Measurements from ENCODE around the gene GPR4.
"Not testable (repeated sequence)": the region's sequence is repeated elsewhere in the genome, so short reads cannot be mapped to it uniquely, and the experiment has no call there.

Gene GPR4

DNA sequence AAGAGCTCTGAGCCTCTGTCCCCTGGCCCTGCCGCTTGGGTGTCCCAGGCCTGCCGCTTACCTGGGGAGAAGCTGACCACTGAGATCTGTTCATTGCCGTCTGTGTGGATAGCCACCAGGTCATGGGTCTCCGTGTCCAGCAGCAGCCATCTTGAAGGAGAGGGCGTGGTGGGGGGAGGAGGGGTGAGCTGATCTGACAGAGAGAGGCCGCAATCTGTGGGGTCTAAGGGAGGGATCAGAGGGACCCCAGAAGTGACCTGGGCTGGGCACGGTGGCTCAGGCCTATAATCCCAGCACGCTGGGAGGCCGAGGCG lies 14.6 kb upstream of the GPR4 start:
- no peaks in the 10 kb centered on the region for H3K9me3 ChIP-seq (ENCODE audit: control insufficient read depth, insufficient read depth, low read length)
- peak overlapping the region; percentile 89 for H3K9ac ChIP-seq (ENCODE audit: low read depth, low read length)
- peaks cover 31% of the 10 kb centered on the region for H3K36me3 ChIP-seq (ENCODE audit: control insufficient read depth, insufficient read depth, low read length)
- peak overlapping the region; percentile 91 for H3K4me3 ChIP-seq (ENCODE audit: low read depth, low read length)
- H3K27me3 ChIP-seq (ENCODE audit: control insufficient read depth, insufficient read depth, low read length), result no peaks in the 10 kb centered on the region
- H3K4me1 ChIP-seq (ENCODE audit: control insufficient read depth, insufficient read depth, low read length), result no peaks in the 10 kb centered on the region

DNA sequence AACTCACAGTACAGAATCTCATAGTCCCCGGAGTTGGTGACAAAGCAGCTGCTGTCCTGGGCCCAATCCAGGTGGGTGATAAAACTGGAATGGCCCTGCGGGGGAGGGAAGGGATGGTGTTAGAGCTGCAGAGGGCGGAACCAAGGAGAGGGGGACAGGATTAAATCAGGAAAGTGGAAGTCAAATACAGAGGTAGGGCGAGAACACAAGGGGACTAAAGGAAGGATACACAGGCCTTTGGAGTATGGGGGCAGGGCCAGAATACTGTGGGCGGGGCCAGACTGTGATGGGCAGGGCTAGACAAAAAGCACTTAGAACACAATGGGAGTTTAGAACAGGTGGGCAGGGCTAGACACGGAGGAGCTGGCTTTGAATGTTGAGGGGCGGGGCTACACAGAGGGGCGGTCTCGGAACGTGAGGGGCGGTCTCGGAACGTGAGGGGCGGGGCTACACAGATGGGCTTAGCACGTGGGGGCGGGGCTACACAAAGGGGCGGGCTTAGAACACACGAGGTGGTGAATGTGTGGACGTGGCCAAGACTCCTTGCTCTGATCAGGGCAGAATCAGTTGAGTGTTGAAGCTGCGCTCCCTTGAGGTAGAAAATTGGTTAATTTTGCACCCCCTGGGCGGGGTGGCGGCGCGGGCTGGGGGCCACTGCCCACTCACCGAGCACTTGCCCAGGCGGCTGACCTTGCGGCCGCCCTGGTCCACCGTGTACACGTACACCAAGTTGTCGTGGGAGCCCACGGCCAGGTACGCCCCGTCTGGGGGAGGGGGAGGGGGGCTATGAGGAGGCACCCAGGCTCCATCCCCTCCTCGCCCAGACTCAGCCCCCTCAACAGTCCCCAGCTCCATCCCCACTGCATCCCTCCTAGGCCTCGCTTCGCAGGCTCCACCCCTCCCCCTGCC lies 14.0 kb upstream of the GPR4 start:
- Histone ChIP-seq H3K9me3 (ENCODE audit: control insufficient read depth, insufficient read depth, low read length) (no peaks in the 10 kb centered on the region), H3K4me1 (ENCODE audit: control insufficient read depth, insufficient read depth, low read length) (no peaks in the 10 kb centered on the region), H3K9ac (ENCODE audit: low read depth, low read length) (peak overlapping the region; percentile 89), H3K27me3 (ENCODE audit: control insufficient read depth, insufficient read depth, low read length) (no peaks in the 10 kb centered on the region), H3K36me3 (ENCODE audit: control insufficient read depth, insufficient read depth, low read length) (peaks cover 31% of the 10 kb centered on the region), H3K4me3 (ENCODE audit: low read depth, low read length) (peak overlapping the region; percentile 91)

DNA sequence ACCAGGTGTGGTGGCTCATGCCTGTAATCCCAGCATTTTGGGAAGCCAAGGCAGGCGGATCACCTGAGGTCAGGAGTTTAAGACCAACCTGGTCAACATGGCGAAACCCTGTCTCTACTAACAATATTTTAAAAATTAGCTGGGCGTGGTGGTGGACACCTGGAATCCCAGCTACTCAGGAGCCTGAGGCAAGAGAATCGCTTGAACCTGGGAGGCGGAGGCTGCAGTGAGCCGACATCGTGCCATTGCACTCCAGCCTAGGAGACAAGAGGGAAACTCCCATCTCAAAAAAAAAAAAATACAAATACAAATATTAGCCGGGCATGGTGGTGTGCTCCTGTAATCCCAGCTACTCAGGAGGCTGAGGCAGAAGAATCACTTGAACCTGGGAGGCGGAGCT lies 13.0 kb upstream of the GPR4 start:
- not testable (repeated sequence) for H3K27me3 ChIP-seq (ENCODE audit: control insufficient read depth, insufficient read depth, low read length); H3K4me1 ChIP-seq (ENCODE audit: control insufficient read depth, insufficient read depth, low read length); H3K9ac ChIP-seq (ENCODE audit: low read depth, low read length); H3K9me3 ChIP-seq (ENCODE audit: control insufficient read depth, insufficient read depth, low read length)
- peaks cover 26% of the 10 kb centered on the region for H3K36me3 ChIP-seq (ENCODE audit: control insufficient read depth, insufficient read depth, low read length)
- H3K4me3 ChIP-seq (ENCODE audit: low read depth, low read length), result peak overlapping the region; percentile 67

DNA sequence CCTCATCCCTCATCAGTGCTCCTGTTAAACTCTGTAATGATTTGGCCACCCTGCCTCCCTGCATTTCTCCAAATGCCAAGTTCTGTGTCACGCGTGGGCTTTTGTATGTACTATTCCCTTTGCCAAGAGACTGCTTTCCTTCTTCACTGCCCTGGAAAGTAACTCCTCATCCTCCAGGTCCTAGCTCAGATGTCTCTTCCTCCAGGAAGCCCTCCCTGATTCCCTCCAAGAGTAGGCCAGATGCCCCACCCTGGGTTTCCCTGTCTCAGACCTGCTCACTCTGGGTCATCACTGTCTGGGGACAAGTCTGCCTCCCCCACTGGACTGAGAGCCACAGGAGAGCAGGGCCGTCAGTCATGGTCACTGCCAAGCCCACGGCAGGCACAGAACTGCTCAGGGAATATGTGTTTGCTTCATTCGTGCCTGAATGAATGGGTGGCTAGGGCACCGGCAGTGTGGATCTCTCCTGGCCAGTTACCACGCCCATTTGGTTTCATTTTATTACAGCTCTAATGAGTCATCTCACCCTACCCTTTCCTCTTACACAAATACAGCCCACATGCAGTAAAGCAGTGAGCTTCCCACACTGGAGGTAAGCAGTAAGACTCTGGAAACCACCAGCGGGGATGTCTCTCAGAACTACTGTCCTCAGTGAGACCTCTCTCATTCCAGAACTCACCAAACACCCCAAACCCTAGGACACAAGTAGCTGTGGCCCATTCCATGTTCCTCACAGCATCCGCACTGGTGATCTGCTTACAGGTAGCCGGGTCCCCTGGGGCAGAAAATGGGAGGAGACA lies 12.1 kb upstream of the GPR4 start:
- Histone ChIP-seq H3K4me1 (ENCODE audit: control insufficient read depth, insufficient read depth, low read length) (no peaks in the 10 kb centered on the region), H3K27me3 (ENCODE audit: control insufficient read depth, insufficient read depth, low read length) (no peaks in the 10 kb centered on the region), H3K4me3 (ENCODE audit: low read depth, low read length) (no peak overlapping the region), H3K9ac (ENCODE audit: low read depth, low read length) (no peak overlapping the region), H3K36me3 (ENCODE audit: control insufficient read depth, insufficient read depth, low read length) (peaks cover 23% of the 10 kb centered on the region), H3K9me3 (ENCODE audit: control insufficient read depth, insufficient read depth, low read length) (no peaks in the 10 kb centered on the region)

DNA sequence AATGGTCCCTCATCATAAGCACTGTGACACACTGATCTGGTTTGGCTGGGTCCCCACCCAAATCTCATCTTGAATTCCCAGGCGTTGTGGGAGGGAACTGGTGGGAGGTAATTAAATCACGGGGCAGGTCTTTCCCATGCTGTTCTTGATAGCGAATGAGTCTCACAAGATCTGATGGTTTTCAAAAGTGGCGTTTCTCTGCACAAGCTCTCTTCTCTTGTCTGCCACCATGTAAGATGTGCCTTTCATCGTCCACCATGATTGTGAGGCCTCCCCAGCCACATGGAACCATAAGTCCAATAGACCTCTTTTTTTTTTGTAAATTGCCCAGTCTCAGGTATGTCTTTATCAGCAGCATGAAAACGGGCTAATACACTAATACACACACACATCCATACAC lies 6.9 kb upstream of the GPR4 start:
- Histone ChIP-seq H3K9me3 (ENCODE audit: control insufficient read depth, insufficient read depth, low read length) (no peaks in the 10 kb centered on the region), H3K4me1 (ENCODE audit: control insufficient read depth, insufficient read depth, low read length) (peaks cover 4% of the 10 kb centered on the region), H3K27me3 (ENCODE audit: control insufficient read depth, insufficient read depth, low read length) (peaks cover 4% of the 10 kb centered on the region), H3K9ac (ENCODE audit: low read depth, low read length) (no peak overlapping the region), H3K36me3 (ENCODE audit: control insufficient read depth, insufficient read depth, low read length) (peaks cover 16% of the 10 kb centered on the region), H3K4me3 (ENCODE audit: low read depth, low read length) (no peak overlapping the region)

DNA sequence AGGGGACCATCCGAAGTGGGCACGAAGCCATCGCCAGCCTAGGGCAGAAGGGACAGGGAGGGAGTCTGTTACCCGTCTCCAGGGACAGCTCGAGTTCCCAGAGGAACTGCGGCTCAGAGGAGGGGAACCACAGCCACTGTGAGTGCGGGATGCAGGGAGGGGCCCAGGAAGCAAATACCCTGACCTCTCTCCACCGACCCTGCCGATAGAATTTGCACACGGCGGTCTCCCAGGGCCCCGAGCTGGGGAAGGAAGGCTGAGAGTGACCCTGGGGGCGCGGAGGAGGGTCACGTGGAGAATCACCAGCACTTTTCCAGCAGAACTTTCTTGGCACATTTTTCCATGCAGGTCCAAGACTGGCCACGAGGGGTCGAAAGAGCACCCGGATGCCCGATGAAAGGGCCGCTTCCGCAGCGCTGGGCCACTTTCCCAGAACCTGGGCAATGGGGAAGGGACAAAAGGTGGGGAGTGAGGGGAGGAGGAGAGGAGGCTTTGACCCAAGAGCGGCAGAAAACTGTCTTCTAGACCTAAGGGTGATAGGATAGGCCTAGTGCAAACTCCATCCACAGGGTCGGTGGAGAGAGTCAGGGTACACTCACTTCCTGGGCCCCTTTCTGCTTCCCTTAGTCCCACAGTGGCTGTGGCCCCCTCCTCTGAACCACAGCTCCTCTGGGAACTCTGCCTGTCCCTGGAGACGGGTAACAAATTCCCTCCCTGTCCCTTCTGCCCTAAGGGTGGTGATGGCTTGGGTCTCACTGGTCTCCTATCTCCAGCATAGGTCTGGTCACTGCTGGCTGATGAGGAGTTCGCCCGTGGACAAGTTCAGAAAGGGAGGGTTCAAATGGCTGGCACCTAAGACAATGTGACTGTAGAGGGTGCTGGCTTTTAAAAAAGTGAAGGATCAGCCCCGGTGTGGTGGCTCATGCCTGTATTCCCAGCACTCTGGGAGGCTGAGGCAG lies 5.3 kb upstream of the GPR4 start:
- peak overlapping the region; percentile 76 for H3K9ac ChIP-seq (ENCODE audit: low read depth, low read length)

DNA sequence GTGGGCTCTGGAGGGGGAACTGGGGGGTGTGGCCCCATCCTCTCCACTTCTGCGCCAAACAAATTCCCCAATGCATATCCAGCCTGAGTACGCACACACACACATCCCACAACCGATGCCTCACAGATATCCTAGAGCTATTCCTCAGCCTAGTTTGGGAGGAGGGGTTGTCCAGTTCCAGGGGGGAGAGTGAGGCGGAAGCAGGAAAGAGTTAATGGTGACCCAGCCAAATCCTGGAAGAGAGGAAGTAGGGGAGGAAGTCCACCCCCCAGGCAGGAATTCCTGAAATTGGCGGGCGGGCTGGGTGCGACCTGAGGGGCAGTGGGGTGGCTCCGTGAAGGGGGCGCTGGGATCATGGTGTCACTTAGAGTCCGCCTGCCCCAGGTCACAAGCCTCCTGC lies 897 bp downstream of the GPR4 start:
- peaks cover 59% of the 10 kb centered on the region for H3K27me3 ChIP-seq (ENCODE audit: control insufficient read depth, insufficient read depth, low read length)

More for the DNA sequence above, 5.3 kb upstream of the GPR4 start:
- peaks cover 4% of the 10 kb centered on the region for H3K4me1 ChIP-seq (ENCODE audit: control insufficient read depth, insufficient read depth, low read length)
- H3K36me3 ChIP-seq (ENCODE audit: control insufficient read depth, insufficient read depth, low read length), result peaks cover 8% of the 10 kb centered on the region
- H3K9me3 ChIP-seq (ENCODE audit: control insufficient read depth, insufficient read depth, low read length), result no peaks in the 10 kb centered on the region
- H3K27me3 ChIP-seq (ENCODE audit: control insufficient read depth, insufficient read depth, low read length), result peaks cover 18% of the 10 kb centered on the region
- H3K4me3 ChIP-seq (ENCODE audit: low read depth, low read length), result peak overlapping the region; percentile 60

DNA sequence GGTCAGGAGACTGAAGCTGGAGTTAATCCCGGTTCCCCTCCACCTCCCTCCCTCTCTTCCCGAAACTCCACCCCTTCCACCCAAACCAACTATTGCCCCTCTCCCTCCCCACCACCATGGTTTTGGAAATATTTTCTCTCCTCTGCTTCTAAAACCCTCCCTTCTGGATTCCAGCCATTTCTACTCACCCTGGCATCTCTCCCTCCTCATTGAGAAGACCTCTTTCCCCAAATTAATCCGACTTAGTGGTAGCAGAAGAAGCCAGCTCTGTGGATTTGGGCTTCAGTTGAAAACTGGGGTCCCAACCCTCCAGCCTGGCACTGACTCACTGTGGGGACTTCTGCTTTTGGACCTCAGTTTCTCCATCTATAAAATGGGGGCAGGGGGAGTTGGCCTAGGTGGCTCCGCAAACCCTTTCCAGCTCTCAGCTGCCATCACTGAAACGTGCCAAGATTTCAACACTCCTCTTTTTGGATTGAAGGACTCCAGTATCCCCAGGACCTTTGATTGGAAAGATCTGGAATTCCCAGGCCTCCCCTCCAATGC lies 1.6 kb downstream of the GPR4 start:
- peaks cover 10% of the 10 kb centered on the region for H3K4me1 ChIP-seq (ENCODE audit: control insufficient read depth, insufficient read depth, low read length)
- H3K9ac ChIP-seq (ENCODE audit: low read depth, low read length), result no peak overlapping the region
- no peaks in the 10 kb centered on the region for H3K9me3 ChIP-seq (ENCODE audit: control insufficient read depth, insufficient read depth, low read length)
- H3K4me3 ChIP-seq (ENCODE audit: low read depth, low read length), result peak overlapping the region; percentile 35
- H3K27me3 ChIP-seq (ENCODE audit: control insufficient read depth, insufficient read depth, low read length), result peaks cover 59% of the 10 kb centered on the region
- H3K36me3 ChIP-seq (ENCODE audit: control insufficient read depth, insufficient read depth, low read length), result no peaks in the 10 kb centered on the region

More for the DNA sequence above, 897 bp downstream of the GPR4 start:
- H3K4me1 ChIP-seq (ENCODE audit: control insufficient read depth, insufficient read depth, low read length), result peaks cover 10% of the 10 kb centered on the region
- no peak overlapping the region for H3K9ac ChIP-seq (ENCODE audit: low read depth, low read length)
- H3K9me3 ChIP-seq (ENCODE audit: control insufficient read depth, insufficient read depth, low read length), result no peaks in the 10 kb centered on the region
- peak overlapping the region; percentile 16 for H3K4me3 ChIP-seq (ENCODE audit: low read depth, low read length)
- H3K36me3 ChIP-seq (ENCODE audit: control insufficient read depth, insufficient read depth, low read length), result no peaks in the 10 kb centered on the region

DNA sequence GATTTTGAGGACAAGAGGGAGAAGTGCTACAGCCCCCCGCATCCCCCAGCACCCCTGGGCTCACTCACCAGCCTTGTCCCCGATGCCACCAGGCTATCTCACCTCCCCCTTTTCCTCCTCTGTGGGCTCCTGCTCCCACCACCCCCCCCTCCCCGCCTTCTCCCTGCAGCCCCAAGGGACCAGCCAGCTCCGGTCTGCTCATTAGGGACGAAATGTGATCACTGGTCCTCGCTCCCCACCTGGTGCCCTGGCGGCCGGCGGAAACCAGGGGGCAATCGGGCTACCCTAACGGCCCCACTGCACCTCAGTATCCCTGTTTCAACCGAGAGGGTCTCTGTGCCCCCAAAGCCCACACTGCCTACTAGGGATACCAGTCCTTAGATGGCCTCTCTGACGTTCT lies 2.7 kb downstream of the GPR4 start:
- peaks cover 59% of the 10 kb centered on the region for H3K27me3 ChIP-seq (ENCODE audit: control insufficient read depth, insufficient read depth, low read length)
- no peaks in the 10 kb centered on the region for H3K9me3 ChIP-seq (ENCODE audit: control insufficient read depth, insufficient read depth, low read length)
- H3K4me1 ChIP-seq (ENCODE audit: control insufficient read depth, insufficient read depth, low read length), result peaks cover 10% of the 10 kb centered on the region
- no peak overlapping the region for H3K9ac ChIP-seq (ENCODE audit: low read depth, low read length)
- no peaks in the 10 kb centered on the region for H3K36me3 ChIP-seq (ENCODE audit: control insufficient read depth, insufficient read depth, low read length)
- peak overlapping the region; percentile 42 for H3K4me3 ChIP-seq (ENCODE audit: low read depth, low read length)

DNA sequence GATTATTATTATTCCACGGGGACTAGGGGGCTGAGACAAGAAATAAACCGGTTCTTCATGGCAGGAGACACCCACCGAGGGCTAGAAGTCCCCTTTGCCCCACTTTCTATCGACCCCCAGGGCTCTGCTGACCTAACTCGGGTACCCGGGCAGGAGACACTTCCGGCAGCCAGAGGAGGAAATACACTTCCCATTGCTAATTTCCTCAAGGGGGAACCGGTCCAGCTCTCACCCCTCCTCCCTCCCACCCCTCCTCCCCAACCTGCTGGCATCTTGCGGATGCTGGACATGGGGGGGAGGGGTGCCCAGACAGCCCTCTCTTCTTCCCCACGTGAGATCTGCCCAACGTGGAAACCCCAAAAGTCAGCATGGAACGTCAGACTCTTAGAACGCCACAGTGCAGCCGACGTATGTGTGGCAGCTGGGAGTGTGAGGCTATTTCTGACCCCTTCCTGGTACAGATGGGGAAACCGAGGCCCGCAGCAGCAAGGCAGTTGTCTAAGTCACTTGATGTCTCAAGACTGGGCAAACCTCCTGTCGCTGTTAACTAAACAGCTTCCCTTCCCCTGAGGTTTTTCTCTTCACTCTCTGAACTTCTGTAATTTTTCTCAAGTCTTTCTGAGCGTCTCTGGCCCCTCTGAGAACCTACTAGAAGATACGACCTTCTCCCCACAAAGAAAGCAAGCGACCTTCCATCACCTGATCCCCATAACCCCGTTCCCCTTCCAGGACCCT lies 3.6 kb downstream of the GPR4 start:
- H3K36me3 ChIP-seq (ENCODE audit: control insufficient read depth, insufficient read depth, low read length), result no peaks in the 10 kb centered on the region
- H3K27me3 ChIP-seq (ENCODE audit: control insufficient read depth, insufficient read depth, low read length), result peaks cover 54% of the 10 kb centered on the region
- H3K4me3 ChIP-seq (ENCODE audit: low read depth, low read length), result peak overlapping the region; percentile 42
- peaks cover 10% of the 10 kb centered on the region for H3K4me1 ChIP-seq (ENCODE audit: control insufficient read depth, insufficient read depth, low read length)
- no peak overlapping the region for H3K9ac ChIP-seq (ENCODE audit: low read depth, low read length)
- no peaks in the 10 kb centered on the region for H3K9me3 ChIP-seq (ENCODE audit: control insufficient read depth, insufficient read depth, low read length)
